Measurements from ENCODE around the gene DDX52.

DNA sequence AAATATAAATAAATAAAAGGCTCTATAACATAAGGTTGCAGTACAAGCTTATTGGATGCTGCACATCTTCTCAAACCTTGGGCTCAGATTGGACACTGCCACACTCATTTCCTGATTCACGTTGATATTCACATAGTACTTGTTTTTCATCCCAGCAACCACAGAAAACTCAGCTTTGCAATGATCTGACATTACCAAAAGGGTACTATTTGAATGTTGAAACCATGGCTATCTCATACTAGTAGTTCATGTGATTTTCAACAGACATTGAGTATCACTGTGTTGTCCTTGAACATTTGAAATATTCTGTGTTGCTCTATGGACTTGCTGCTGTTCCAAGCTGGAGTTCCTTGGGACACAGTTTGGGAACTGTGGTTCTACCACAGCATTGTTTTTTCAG, 14.0 kb upstream of the DDX52 start:
- TF ChIP-seq EZH2 (IDR thresholded peaks at IDR 0.05; ENCODE audit: borderline replicate concordance, low read length), result no peak
- TF ChIP-seq CTCF (IDR thresholded peaks at IDR 0.05; ENCODE audit: low read length), result no peak

All from OCI-LY1 (cell line).